DOHH2 (cell line): Measurements from ENCODE around the gene DPYSL5.

Source experiments
- EZH2phosphoT487 ChIP-seq: fragments of 200-600 bp; sonication (generic); IDR thresholded peaks from 2 replicates; pipeline ENCODE4 v1.6.1; 2017; ENCODE audit warnings: borderline replicate concordance, mild to moderate bottlenecking, antibody characterized with exemption, low read length, moderate library complexity, mixed read lengths
- TF ChIP-seq, protein P1 (sequence below): fragments of 200-600 bp; sonication (generic); IDR thresholded peaks from one replicate; pipeline ENCODE4 v1.5.1; 2014; ENCODE audit warnings: antibody characterized with exemption, mild to moderate bottlenecking, low read depth, low read length; ENCODE audit not compliant: poor library complexity, severe bottlenecking

DNA sequence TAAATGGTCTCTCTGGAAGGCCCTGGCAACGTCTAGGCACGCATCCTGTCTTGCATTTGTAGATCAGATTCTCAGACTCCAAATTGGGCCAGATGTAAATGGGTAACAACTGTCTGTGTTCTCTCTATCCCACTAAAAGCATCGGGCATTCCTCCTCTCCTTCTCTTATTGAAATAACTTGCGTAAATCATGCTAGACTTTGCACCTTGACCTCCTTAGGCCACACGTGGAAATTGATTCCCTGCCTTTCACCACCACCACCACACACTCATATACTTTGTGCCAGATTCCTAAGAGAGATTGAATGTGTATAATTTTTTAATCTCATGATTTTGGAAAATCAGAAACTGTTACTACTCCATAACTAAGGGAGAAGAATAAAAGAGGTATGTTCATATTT, 143.8 kb downstream of the DPYSL5 start:
- TF ChIP-seq, protein P1, sequence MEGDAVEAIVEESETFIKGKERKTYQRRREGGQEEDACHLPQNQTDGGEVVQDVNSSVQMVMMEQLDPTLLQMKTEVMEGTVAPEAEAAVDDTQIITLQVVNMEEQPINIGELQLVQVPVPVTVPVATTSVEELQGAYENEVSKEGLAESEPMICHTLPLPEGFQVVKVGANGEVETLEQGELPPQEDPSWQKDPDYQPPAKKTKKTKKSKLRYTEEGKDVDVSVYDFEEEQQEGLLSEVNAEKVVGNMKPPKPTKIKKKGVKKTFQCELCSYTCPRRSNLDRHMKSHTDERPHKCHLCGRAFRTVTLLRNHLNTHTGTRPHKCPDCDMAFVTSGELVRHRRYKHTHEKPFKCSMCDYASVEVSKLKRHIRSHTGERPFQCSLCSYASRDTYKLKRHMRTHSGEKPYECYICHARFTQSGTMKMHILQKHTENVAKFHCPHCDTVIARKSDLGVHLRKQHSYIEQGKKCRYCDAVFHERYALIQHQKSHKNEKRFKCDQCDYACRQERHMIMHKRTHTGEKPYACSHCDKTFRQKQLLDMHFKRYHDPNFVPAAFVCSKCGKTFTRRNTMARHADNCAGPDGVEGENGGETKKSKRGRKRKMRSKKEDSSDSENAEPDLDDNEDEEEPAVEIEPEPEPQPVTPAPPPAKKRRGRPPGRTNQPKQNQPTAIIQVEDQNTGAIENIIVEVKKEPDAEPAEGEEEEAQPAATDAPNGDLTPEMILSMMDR, result no peak
- TF ChIP-seq EZH2phosphoT487, result no peak
